ENCODE results near the gene ANKZF1.

ANKZF1 gene

DNA sequence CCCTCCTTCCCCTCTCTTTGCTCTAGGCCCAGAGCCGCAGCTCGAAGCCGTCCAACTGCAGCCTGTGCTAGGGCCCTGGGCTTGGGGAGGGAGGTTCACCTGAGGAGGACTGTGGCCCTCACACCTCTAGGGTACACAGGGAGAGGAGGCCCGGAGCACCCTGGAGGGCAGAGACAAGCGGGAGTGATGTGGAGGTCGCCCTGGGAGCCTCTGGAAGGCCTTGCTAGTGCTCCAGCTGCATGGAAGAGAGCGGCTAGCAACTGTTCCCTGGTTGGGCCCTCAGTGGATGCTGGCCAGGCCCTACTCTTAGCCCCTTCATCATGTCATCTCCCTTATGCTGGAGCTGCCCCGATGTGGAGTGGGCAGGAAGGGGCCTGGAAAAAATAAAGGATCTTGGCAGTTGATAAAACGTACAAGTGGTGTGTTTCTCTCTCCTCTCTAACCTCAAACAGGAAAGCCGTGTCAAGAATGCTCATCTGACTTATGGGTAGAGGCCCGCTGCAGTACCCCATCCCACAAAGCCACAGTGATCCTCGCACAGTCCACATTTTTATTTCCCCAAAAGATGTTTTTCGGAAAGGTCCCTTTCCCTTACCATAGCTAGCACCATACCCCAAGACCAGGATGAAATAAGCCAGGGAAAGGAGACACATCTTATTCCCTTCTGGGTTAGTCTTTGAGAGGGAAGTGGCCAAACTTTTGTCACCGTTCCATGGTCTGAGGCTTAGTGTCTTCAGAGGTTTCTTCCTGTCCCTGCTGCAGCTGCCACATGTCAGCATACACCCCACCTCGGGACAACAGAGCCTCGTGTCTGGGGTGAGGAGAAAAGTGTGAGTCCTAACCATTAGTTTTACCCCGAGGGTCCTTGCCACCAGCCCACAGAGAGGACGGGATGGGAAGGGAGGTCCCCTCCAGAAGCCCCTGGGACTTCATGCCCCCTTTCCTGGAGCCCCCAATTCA lies 20.1 kb upstream of the ANKZF1 start:
- TF ChIP-seq, protein P1, sequence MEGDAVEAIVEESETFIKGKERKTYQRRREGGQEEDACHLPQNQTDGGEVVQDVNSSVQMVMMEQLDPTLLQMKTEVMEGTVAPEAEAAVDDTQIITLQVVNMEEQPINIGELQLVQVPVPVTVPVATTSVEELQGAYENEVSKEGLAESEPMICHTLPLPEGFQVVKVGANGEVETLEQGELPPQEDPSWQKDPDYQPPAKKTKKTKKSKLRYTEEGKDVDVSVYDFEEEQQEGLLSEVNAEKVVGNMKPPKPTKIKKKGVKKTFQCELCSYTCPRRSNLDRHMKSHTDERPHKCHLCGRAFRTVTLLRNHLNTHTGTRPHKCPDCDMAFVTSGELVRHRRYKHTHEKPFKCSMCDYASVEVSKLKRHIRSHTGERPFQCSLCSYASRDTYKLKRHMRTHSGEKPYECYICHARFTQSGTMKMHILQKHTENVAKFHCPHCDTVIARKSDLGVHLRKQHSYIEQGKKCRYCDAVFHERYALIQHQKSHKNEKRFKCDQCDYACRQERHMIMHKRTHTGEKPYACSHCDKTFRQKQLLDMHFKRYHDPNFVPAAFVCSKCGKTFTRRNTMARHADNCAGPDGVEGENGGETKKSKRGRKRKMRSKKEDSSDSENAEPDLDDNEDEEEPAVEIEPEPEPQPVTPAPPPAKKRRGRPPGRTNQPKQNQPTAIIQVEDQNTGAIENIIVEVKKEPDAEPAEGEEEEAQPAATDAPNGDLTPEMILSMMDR (IDR thresholded peaks at IDR 0.05; ENCODE audit: low read depth, low read length, missing control alignments), result no peak
- no peak for DNase-seq (ENCODE audit: extremely low read depth, low read depth)
- H3K4me3 ChIP-seq (replicated peaks; ENCODE audit: low read depth, low read length), result no peak overlapping the region

DNA sequence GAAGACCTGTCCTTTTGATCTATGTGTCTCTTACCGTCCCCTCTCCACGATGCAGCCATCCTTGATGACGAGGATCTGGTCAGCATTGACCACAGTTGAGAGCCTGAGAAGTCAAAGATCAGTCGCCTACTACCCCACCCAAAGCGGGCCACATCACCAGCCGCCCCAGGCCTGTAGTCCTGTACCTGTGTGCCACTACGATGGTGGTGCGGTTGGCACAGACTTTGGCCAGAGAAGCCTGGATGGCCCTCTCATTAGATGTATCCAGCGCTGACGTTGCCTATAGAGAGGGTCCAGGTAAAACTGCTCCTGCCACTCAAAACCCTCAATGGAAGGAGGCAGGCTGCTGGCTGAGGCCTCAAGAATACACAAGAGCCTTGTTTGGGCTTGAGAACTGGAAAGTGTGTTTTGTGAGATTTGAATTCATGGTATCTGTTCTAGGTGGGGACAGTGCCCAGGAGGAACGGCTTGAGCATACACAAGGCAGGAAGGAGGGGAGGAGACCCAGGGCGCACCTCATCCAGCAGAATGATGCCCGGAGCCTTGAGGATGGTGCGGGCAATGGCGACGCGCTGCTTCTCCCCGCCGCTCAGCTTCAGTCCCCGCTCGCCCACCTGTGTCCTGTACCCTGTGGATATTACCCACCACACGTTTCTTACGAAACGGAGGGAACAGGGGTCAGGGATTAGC lies 19.3 kb upstream of the ANKZF1 start:
- TF ChIP-seq, protein P1 (IDR thresholded peaks at IDR 0.05; ENCODE audit: low read depth, low read length, missing control alignments), result no peak
- DNase-seq (ENCODE audit: extremely low read depth, low read depth), result no peak
- H3K4me3 ChIP-seq (replicated peaks; ENCODE audit: low read depth, low read length), result no peak overlapping the region

DNA sequence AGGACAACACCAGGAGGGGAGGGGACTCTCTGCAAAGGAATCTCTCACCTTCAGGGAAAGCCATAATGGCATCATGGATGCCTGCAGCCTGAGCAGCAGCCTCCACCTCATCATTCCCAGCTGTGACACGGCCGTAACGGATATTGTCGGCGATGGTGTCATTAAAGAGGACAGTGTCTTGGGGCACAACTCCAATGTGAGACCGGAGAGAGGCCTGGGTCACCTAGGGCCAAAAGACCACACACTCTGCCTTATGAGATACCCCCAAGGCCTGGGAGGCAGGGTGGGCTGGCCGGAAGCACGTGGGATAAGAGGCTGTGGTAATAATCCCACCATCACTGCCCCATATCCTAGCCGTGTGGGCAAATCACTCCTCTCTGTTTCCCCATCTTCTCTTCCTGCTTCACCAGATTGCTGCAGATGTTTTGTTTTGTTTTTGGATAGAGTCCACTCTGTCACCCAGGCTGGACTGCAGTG lies 18.7 kb upstream of the ANKZF1 start:
- TF ChIP-seq, protein P1 (IDR thresholded peaks at IDR 0.05; ENCODE audit: low read depth, low read length, missing control alignments), result no peak
- no peak for DNase-seq (ENCODE audit: extremely low read depth, low read depth)
- H3K4me3 ChIP-seq (replicated peaks; ENCODE audit: low read depth, low read length), result no peak overlapping the region

- no peak for DNase-seq (ENCODE audit: extremely low read depth, low read depth)
- no peak overlapping the region for H3K4me3 ChIP-seq (replicated peaks; ENCODE audit: low read depth, low read length)
- TF ChIP-seq, protein P1 (IDR thresholded peaks at IDR 0.05; ENCODE audit: low read depth, low read length, missing control alignments), result no peak
Measured at GRCh38 chr2:219213026-219213415, 16.6 kb upstream of the ANKZF1 start.

GRCh38 chr2:219213486-219214071 lies 16.0 kb upstream of the ANKZF1 start:
- H3K4me3 ChIP-seq (replicated peaks; ENCODE audit: low read depth, low read length), result no peak overlapping the region
- TF ChIP-seq, protein P1 (IDR thresholded peaks at IDR 0.05; ENCODE audit: low read depth, low read length, missing control alignments), result no peak
- no peak for DNase-seq (ENCODE audit: extremely low read depth, low read depth)

- H3K4me3 ChIP-seq (replicated peaks; ENCODE audit: low read depth, low read length), result no peak overlapping the region
- no peak for DNase-seq (ENCODE audit: extremely low read depth, low read depth)
- TF ChIP-seq, protein P1 (IDR thresholded peaks at IDR 0.05; ENCODE audit: low read depth, low read length, missing control alignments), result no peak
Measured at GRCh38 chr2:219214141-219214540, 15.5 kb upstream of the ANKZF1 start.

Data from HFF-Myc (cell line).